CD14-positive monocyte (primary cell): ENCODE results near the gene SF3A1. TPM values are rescaled to one million over a fixed set of nuclear protein-coding genes. Genes with fewer than 3 reads are reported as not detected.

Experiments used
- DNase-seq, 3 donors: peaks; one replicate each; pipeline ENCODE4 v3.0.0-alpha.2; 2011 to 2022
- H2AFZ ChIP-seq: 2 replicates; pipeline ENCODE4 v1.6.0; 2012; ENCODE audit warnings: mild to moderate bottlenecking, low read depth, low read length, inconsistent platforms; ENCODE audit not compliant: insufficient read depth, poor library complexity, severe bottlenecking
- H3K27ac ChIP-seq, 2 donors: 1 replicate in 1 of 2; 2 replicates in 1 of 2; pipeline ENCODE4 v1.5.1; 2012 to 2013; ENCODE audit warnings: low read length in 2 of 2, control low read depth in 1 of 2, inconsistent platforms in 1 of 2, low read depth in 1 of 2, mild to moderate bottlenecking in 1 of 2
- H3K27me3 ChIP-seq, 2 donors: one replicate each; pipeline versions ENCODE4 v1.6.0 to v1.6.1; 2011 to 2013; ENCODE audit warnings: low read length in 2 of 2; ENCODE audit not compliant: control insufficient read depth in 2 of 2, insufficient read depth in 2 of 2
- H3K36me3 ChIP-seq, 2 donors: replicated peaks in 1 of 2; 1 replicate in 1 of 2; 2 replicates in 1 of 2; pipeline versions ENCODE4 v1.5.1 to v1.6.1; 2012 to 2013; ENCODE audit warnings: low read length in 2 of 2, control low read depth in 1 of 2, inconsistent platforms in 1 of 2, mild to moderate bottlenecking in 1 of 2; ENCODE audit not compliant: insufficient read depth in 2 of 2, control insufficient read depth in 1 of 2
- H3K4me1 ChIP-seq, 2 donors: 1 replicate in 1 of 2; 2 replicates in 1 of 2; pipeline versions ENCODE4 v1.5.1 to v1.6.1; 2012 to 2013; ENCODE audit warnings: low read length in 2 of 2, control low read depth in 1 of 2, inconsistent platforms in 1 of 2, mild to moderate bottlenecking in 1 of 2, moderate library complexity in 1 of 2; ENCODE audit not compliant: insufficient read depth in 2 of 2, control insufficient read depth in 1 of 2
- H3K4me2 ChIP-seq: replicated peaks from 2 replicates; pipeline ENCODE3; 2012; ENCODE audit warnings: low read length, moderate library complexity, mild to moderate bottlenecking; ENCODE audit not compliant: poor library complexity, severe bottlenecking; ENCODE audit errors: extremely low read depth
- H3K4me3 ChIP-seq, 3 experiments: fragments of 200-600 bp in 1 of 3; sonication (generic) in 1 of 3; replicated peaks in 1 of 3; 1 replicate in 2 of 3; 2 replicates in 1 of 3; pipeline ENCODE4 v1.5.1; 2011 to 2013; ENCODE audit warnings: low read length in 3 of 3, mild to moderate bottlenecking in 3 of 3, control low read depth in 2 of 3, low read depth in 2 of 3, inconsistent platforms in 1 of 3, moderate library complexity in 1 of 3
- H3K79me2 ChIP-seq: 2 replicates; pipeline ENCODE4 v1.6.0; 2012; ENCODE audit warnings: mild to moderate bottlenecking, control low read depth, inconsistent platforms, low read length, moderate library complexity; ENCODE audit not compliant: insufficient read depth
- H3K9ac ChIP-seq: 2 replicates; pipeline ENCODE4 v1.6.0; 2017; ENCODE audit warnings: low read length, mild to moderate bottlenecking; ENCODE audit not compliant: insufficient read depth, poor library complexity, severe bottlenecking
- H3K9me3 ChIP-seq, 2 donors: replicated peaks in 1 of 2; 1 replicate in 1 of 2; 2 replicates in 1 of 2; pipeline versions ENCODE4 v1.5.1 to v1.6.1; 2012 to 2013; ENCODE audit warnings: low read length in 2 of 2, control low read depth in 1 of 2; ENCODE audit not compliant: control insufficient read depth in 1 of 2, insufficient read depth in 1 of 2
- H4K20me1 ChIP-seq: 2 replicates; pipeline ENCODE4 v1.6.0; 2012; ENCODE audit warnings: mild to moderate bottlenecking, low read length, control low read depth, moderate library complexity; ENCODE audit not compliant: insufficient read depth
- H3K27ac Mint-ChIP-seq, 7 donors: one replicate each; pipeline ENCODE4 v1.8.0; 2020; ENCODE audit warnings: mild to moderate bottlenecking in 7 of 7, mixed read lengths in 7 of 7, moderate library complexity in 6 of 7, inconsistent platforms in 2 of 7
- H3K27me3 Mint-ChIP-seq, 3 donors: one replicate each; pipeline ENCODE4 v1.8.0; 2021 to 2022; ENCODE audit warnings: low read depth in 3 of 3, mild to moderate bottlenecking in 3 of 3, mixed read lengths in 3 of 3, moderate library complexity in 3 of 3, inconsistent platforms in 1 of 3
- H3K36me3 Mint-ChIP-seq, 2 donors: one replicate each; pipeline ENCODE4 v1.8.0; 2020; ENCODE audit warnings: mixed read lengths in 2 of 2, inconsistent platforms in 1 of 2, mild to moderate bottlenecking in 1 of 2
- H3K4me1 Mint-ChIP-seq: one replicate; pipeline ENCODE4 v1.8.0; 2020; ENCODE audit warnings: mild to moderate bottlenecking, mixed read lengths
- H3K4me3 Mint-ChIP-seq, 2 donors: one replicate each; pipeline ENCODE4 v1.8.0; 2020; ENCODE audit warnings: mild to moderate bottlenecking in 2 of 2, mixed read lengths in 2 of 2, moderate library complexity in 1 of 2
- H3K9me3 Mint-ChIP-seq, 7 donors: one replicate each; pipeline ENCODE4 v1.8.0; 2020 to 2022; ENCODE audit warnings: mixed read lengths in 7 of 7, mild to moderate bottlenecking in 6 of 7, moderate library complexity in 6 of 7, inconsistent platforms in 2 of 7
- WGBS: methylation state at CpG from one replicate; pipeline ENCODE4 v1.1.5; 2013; ENCODE audit warnings: missing lambda C conversion rate; ENCODE audit not compliant: insufficient coverage; 5-methylcytosine and 5-hydroxymethylcytosine counted together
- intact Hi-C, 2 donors: fragments of 100-400 bp; cut with micrococcal nuclease; formaldehyde crosslinking; loops; one replicate each; pipeline versions ENCODE4 v1.15.0 to v1.15.1; 2023
- polyA plus RNA-seq, 3 donors: library from polyadenylated mRNA; depleted of rRNA in 1 of 3; unstranded in 2 of 3; stranded (reverse) in 1 of 3; fragments of 300-500 nt in 2 of 3; fragments of >200 nt in 1 of 3; fragmentation: Illumina TruSeq in 2 of 3; gene quantifications; 1 replicate in 2 of 3; 2 replicates in 1 of 3; pipeline ENCODE4 v1.2.3, GENCODE V29; 2012 to 2021
- TF ChIP-seq, protein P1 (sequence below): fragments of 200-600 bp; IDR thresholded peaks from one replicate; pipeline ENCODE4 v1.8.0; 2022; ENCODE audit warnings: antibody characterized with exemption, mild to moderate bottlenecking

The SF3A1 gene
- polyA plus RNA-seq, 3 donors: 34.7 to 102 (median 52.1) TPM

- no peak overlapping the region for H2AFZ ChIP-seq
- Mint-ChIP-seq H3K36me3 (peaks cover 91 to 99% of the 10 kb centered on the region in 2 donors), H3K4me3 (no peak overlapping the region), H3K4me1 (peaks cover 11% of the 10 kb centered on the region), H3K27me3 (peaks cover 0 to 2% (median under 1%) of the 10 kb centered on the region in 3 donors), H3K9me3 (no peaks in the 10 kb centered on the region), H3K27ac (no peak overlapping the region)
- H3K27me3 ChIP-seq: no peaks in the 10 kb centered on the region
- no peak overlapping the region for H3K4me2 ChIP-seq
- H3K79me2 ChIP-seq: no peaks in the 10 kb centered on the region
- no peak overlapping the region for H3K27ac ChIP-seq
- intact Hi-C loops: no loop called here
- no peak overlapping the region for H3K4me3 ChIP-seq
- TF ChIP-seq, protein P1, sequence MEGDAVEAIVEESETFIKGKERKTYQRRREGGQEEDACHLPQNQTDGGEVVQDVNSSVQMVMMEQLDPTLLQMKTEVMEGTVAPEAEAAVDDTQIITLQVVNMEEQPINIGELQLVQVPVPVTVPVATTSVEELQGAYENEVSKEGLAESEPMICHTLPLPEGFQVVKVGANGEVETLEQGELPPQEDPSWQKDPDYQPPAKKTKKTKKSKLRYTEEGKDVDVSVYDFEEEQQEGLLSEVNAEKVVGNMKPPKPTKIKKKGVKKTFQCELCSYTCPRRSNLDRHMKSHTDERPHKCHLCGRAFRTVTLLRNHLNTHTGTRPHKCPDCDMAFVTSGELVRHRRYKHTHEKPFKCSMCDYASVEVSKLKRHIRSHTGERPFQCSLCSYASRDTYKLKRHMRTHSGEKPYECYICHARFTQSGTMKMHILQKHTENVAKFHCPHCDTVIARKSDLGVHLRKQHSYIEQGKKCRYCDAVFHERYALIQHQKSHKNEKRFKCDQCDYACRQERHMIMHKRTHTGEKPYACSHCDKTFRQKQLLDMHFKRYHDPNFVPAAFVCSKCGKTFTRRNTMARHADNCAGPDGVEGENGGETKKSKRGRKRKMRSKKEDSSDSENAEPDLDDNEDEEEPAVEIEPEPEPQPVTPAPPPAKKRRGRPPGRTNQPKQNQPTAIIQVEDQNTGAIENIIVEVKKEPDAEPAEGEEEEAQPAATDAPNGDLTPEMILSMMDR: no peak
- no peak overlapping the region for H3K9ac ChIP-seq
- H3K9me3 ChIP-seq: no peaks in the 10 kb centered on the region
- peaks cover 44% of the 10 kb centered on the region for H4K20me1 ChIP-seq
- H3K36me3 ChIP-seq: peaks cover 77 to 100% of the 10 kb centered on the region in 2 donors
- peaks cover 5% of the 10 kb centered on the region in 2 donors for H3K4me1 ChIP-seq
- 94% methylated on average over 3 of the region's 4 CpGs for WGBS
- no peak for DNase-seq
These were observed 60.4 kb downstream of the SF3A1 start for GRCh38 chr22:30296324-30296723.

DNA sequence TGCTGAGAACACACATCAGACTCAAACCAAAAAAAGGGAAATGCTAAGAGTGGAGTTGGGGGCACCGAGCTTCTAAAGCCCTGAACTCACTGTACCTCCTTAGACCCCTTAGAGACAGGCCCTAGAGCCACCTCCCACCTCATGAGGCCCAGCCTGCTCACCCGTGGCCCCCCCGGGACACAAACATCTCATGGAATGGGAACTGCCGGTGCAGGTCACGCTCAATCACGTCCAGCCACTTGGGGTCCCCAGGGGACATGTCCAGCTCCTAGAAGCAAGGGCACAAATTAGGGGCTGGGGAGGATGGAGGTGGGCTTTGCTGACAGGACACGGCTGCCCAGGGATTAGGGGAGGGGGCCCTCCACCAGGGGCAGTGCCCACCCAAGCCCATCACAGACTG is 61.1 kb downstream of the SF3A1 start:
- peaks cover 76 to 97% of the 10 kb centered on the region in 2 donors for H3K36me3 ChIP-seq
- TF ChIP-seq, protein P1: no peak

More for the DNA sequence above, 61.1 kb downstream of the SF3A1 start:
- H3K4me3 ChIP-seq: no peak overlapping the region
- intact Hi-C loops: no loop called here
- Mint-ChIP-seq H3K36me3 (peaks cover 83 to 94% of the 10 kb centered on the region in 2 donors), H3K9me3 (no peaks in the 10 kb centered on the region), H3K4me1 (peaks cover 3% of the 10 kb centered on the region), H3K27ac (no peak overlapping the region), H3K27me3 (peaks cover 0 to 2% (median 0%) of the 10 kb centered on the region in 3 donors), H3K4me3 (no peak overlapping the region)
- no peak overlapping the region for H2AFZ ChIP-seq
- no peaks in the 10 kb centered on the region for H3K4me1 ChIP-seq
- no peaks in the 10 kb centered on the region for H3K79me2 ChIP-seq
- H4K20me1 ChIP-seq: peaks cover 44% of the 10 kb centered on the region
- no peak for DNase-seq
- no peak overlapping the region for H3K27ac ChIP-seq
- H3K4me2 ChIP-seq: no peak overlapping the region
- H3K9ac ChIP-seq: no peak overlapping the region
- WGBS: 95% methylated on average over 6 of the region's 7 CpGs
- no peaks in the 10 kb centered on the region for H3K27me3 ChIP-seq
- no peaks in the 10 kb centered on the region for H3K9me3 ChIP-seq
